Body of pancreas (tissue), 4 donors: Measurements from ENCODE around the gene FAM13A. TPM values are rescaled to one million over a fixed set of nuclear protein-coding genes. Genes with fewer than 3 reads are reported as not detected.

ENCODE experiments used
- ATAC-seq: fragments of 150-250 bp; one replicate; pipeline ENCODE4 v1.9.1; 2016
- DNase-seq, 4 donors: peaks; one replicate each; pipeline ENCODE4 v3.0.0-alpha.2; 2019
- H3K27ac ChIP-seq, 4 donors: fragments of 200-600 bp; sonication (generic); 1 replicate in 3 of 4; 2 replicates in 1 of 4; pipeline versions ENCODE4 v1.5.1 to v1.6.1; 2016 to 2019; ENCODE audit warnings: mild to moderate bottlenecking in 1 of 4, mixed read lengths in 1 of 4, moderate library complexity in 1 of 4
- H3K27me3 ChIP-seq, 2 donors: fragments of 200-600 bp; sonication (generic); one replicate each; pipeline ENCODE4 v1.6.0; 2016; ENCODE audit warnings: mild to moderate bottlenecking in 1 of 2
- H3K36me3 ChIP-seq, 2 donors: fragments of 200-600 bp; sonication (generic); replicated peaks in 1 of 2; 2 replicates each; pipeline ENCODE4 v1.5.1; 2016; ENCODE audit warnings: low read depth in 2 of 2; ENCODE audit not compliant: insufficient read depth in 1 of 2
- H3K4me1 ChIP-seq: fragments of 200-600 bp; sonication (generic); one replicate; pipeline ENCODE4 v1.6.0; 2016
- H3K4me3 ChIP-seq, 2 donors: fragments of 200-600 bp; sonication (generic); 1 replicate in 1 of 2; 2 replicates in 1 of 2; pipeline ENCODE4 v1.5.1; 2016 to 2019
- H3K9me3 ChIP-seq, 3 donors: fragments of 200-600 bp; sonication (generic); 1 replicate in 2 of 3; 2 replicates in 1 of 3; pipeline ENCODE4 v1.5.1; 2016
- POLR2A ChIP-seq, 3 donors: fragments of 450-650 bp; IDR thresholded peaks; one replicate each; pipeline ENCODE4 v1.6.1; 2016; ENCODE audit warnings: antibody characterized with exemption in 3 of 3, mild to moderate bottlenecking in 2 of 3
- WGBS, 2 donors: methylation state at CpG; one replicate each; pipeline ENCODE4 v1.1.5; 2017; 5-methylcytosine and 5-hydroxymethylcytosine counted together
- intact Hi-C: fragments of 100-400 bp; cut with DNase I; formaldehyde crosslinking; loops from one replicate; pipeline ENCODE4 v1.15.1; 2023
- total RNA-seq, 2 donors: library from RNA; depleted of rRNA; stranded (reverse); fragments of >200 nt; gene quantifications; one replicate each; pipeline ENCODE4 v1.1.0, GENCODE V29; 2016
- TF ChIP-seq, protein P1 (sequence below), 7 experiments: fragments of 450-650 bp in 4 of 7; fragments of 200-600 bp in 3 of 7; sonication (generic) in 3 of 7; IDR thresholded peaks; one replicate each; pipeline ENCODE4 v1.5.1; 2016 to 2019; ENCODE audit warnings: antibody characterized with exemption in 7 of 7

The FAM13A gene
- total RNA-seq, 2 donors from 2014 or later, result 59.1 to 64.3 TPM

DNA sequence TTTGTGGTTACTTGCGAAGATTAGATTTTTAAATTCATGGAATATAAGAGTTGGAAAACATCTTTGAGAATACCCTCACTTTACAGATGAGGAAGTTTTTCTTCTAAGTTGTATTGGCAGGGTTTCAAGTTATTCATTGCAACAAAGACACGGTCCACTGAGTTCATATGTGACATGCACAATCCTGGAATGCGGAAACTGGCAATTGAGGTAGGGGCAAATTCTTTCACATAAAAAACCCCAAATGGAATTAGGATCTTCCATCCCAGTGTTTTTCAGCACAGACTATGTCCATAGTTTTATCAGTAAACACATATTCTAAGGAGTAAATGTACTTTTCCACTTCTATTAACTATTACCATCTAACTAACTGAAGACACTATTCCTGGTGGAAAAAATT lies 277.6 kb downstream of the FAM13A start:
- H3K27ac ChIP-seq, result no peak overlapping the region
- TF ChIP-seq POLR2A (IDR thresholded peaks at IDR 0.05), result no peak
- TF ChIP-seq, protein P1, sequence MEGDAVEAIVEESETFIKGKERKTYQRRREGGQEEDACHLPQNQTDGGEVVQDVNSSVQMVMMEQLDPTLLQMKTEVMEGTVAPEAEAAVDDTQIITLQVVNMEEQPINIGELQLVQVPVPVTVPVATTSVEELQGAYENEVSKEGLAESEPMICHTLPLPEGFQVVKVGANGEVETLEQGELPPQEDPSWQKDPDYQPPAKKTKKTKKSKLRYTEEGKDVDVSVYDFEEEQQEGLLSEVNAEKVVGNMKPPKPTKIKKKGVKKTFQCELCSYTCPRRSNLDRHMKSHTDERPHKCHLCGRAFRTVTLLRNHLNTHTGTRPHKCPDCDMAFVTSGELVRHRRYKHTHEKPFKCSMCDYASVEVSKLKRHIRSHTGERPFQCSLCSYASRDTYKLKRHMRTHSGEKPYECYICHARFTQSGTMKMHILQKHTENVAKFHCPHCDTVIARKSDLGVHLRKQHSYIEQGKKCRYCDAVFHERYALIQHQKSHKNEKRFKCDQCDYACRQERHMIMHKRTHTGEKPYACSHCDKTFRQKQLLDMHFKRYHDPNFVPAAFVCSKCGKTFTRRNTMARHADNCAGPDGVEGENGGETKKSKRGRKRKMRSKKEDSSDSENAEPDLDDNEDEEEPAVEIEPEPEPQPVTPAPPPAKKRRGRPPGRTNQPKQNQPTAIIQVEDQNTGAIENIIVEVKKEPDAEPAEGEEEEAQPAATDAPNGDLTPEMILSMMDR (IDR thresholded peaks at IDR 0.05), result no peak
- DNase-seq (no peak), ATAC-seq (no peak)
- no peaks in the 10 kb centered on the region for H3K27me3 ChIP-seq
- H3K4me3 ChIP-seq, result no peak overlapping the region
- 83 to 90% methylated on average over 3 of the region's 3 CpGs for WGBS, 2 donors
- intact Hi-C loops, result no loop called here
- H3K4me1 ChIP-seq, result no peaks in the 10 kb centered on the region
- peaks cover 2 to 4% of the 10 kb centered on the region in 2 donors for H3K36me3 ChIP-seq
- H3K9me3 ChIP-seq, result no peaks in the 10 kb centered on the region

DNA sequence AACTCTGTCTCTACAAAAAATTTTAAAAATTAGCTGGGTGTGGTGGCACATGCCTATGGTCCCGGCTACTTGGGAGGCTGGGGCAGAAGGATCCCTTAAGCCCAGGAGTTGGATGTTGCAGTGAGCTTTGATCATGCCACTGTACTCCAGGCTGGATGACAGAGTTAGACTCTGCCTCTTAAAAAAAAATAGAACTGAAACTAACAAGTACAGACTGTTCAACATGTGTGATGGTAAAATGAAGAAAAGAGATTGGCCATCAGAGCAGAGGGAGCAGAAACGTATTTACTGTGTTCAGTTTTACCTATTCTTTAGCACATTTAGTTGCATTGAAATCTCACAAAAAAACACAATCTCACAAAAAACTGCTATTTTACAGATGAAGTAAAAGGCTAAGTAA lies 281.5 kb downstream of the FAM13A start:
- no peak overlapping the region for H3K27ac ChIP-seq
- H3K36me3 ChIP-seq, result no peaks in the 10 kb centered on the region
- 91 to 93% methylated on average over 2 of the region's 2 CpGs for WGBS, 2 donors
- no peak for DNase-seq
- H3K27me3 ChIP-seq, result no peaks in the 10 kb centered on the region
- TF ChIP-seq, protein P1 (IDR thresholded peaks at IDR 0.05), result no peak
- TF ChIP-seq POLR2A (IDR thresholded peaks at IDR 0.05), result no peak
- H3K4me1 ChIP-seq, result peaks cover 8% of the 10 kb centered on the region
- H3K4me3 ChIP-seq, result no peak overlapping the region
- H3K9me3 ChIP-seq, result no peaks in the 10 kb centered on the region
- ATAC-seq, result no peak
- intact Hi-C loops, result no loop called here

DNA sequence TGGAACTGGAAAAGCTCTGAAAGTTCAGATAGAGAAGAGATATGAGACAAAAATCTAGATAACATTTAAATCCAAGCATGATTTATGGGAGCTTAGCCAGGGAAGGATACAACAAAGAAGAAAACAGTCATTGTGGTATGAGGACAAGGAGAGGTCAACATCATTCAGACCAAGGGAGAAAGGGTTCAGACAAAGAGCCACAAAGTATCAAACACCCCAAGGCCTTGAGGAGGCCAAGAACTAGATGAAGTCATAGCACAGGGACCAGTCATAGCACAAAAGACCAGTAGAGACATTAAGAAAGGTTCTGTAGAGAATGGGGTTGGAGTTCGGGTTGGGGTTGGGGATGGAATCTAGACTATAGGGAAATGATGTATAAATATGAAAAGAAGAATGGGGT lies 282.0 kb downstream of the FAM13A start:
- intact Hi-C loops, result no loop called here
- H3K4me1 ChIP-seq, result peaks cover 8% of the 10 kb centered on the region
- ATAC-seq (no peak), DNase-seq (no peak)
- no peak overlapping the region for H3K27ac ChIP-seq
- WGBS, 2 donors, result 80 to 97% methylated on average over 1 of the region's 1 CpG
- H3K36me3 ChIP-seq, result no peaks in the 10 kb centered on the region
- H3K27me3 ChIP-seq, result no peaks in the 10 kb centered on the region
- TF ChIP-seq, protein P1 (IDR thresholded peaks at IDR 0.05), result no peak
- TF ChIP-seq POLR2A (IDR thresholded peaks at IDR 0.05), result no peak
- no peaks in the 10 kb centered on the region for H3K9me3 ChIP-seq
- H3K4me3 ChIP-seq, result no peak overlapping the region

DNA sequence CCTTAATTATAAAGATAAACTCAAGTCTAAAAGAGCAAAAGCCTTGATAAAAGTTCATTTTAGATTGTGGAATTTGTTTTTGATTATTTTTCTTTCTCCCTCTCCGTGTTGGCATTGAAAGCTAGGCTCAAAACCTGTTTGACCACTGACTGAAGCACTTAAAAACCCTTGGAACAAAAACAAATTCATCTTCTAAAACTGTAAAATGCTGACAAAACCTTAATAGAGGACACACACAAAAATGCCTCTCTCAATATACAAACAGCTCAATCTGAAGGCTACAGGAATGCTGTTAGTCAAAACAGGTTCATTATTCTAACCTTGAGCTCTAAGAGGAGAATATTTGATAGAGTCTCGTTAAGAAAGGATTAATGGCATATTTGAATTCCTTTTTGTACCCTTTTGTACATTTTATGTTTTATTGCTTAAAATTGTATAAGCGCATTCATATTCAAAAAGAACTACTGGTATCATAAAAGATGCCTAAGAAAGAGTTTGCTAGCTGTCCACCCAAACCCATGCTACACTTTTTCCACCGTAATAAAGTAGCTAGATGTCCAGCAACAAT lies 285.0 kb downstream of the FAM13A start:
- H3K4me1 ChIP-seq, result peaks cover 8% of the 10 kb centered on the region
- ATAC-seq, result peak; percentile 68
- H3K27me3 ChIP-seq, result no peaks in the 10 kb centered on the region
- H3K9me3 ChIP-seq, result no peaks in the 10 kb centered on the region
- H3K27ac ChIP-seq, result peak overlapping the region in 3 of 4 donors; percentile 6 to 48 (median 22)
- no peak overlapping the region for H3K4me3 ChIP-seq
- TF ChIP-seq, protein P1 (IDR thresholded peaks at IDR 0.05), result no peak
- no peak for TF ChIP-seq POLR2A (IDR thresholded peaks at IDR 0.05)
- intact Hi-C loops, result no loop called here
- 43 to 45% methylated on average over 4 of the region's 4 CpGs for WGBS, 2 donors
- H3K36me3 ChIP-seq, result no peaks in the 10 kb centered on the region
- no peak for DNase-seq

DNA sequence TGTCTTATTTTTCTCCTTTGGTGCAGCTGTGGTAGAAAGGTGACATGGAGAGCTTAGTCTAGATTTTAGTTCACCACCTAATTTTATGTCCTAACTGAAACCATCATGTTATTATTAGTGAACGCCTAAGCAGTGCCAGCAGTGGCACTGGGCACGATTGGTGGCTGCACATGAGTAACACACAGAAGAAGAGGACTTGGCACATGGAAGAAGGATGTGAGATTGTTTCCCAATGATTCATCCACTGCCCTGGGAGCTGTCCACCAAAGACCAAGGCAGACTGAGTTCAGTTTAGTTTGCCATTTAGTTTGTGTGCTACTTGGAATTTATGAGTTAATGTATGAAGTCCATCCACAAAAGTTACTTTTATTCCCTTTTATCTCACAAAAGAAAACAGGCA lies 291.3 kb downstream of the FAM13A start:
- Histone ChIP-seq H3K36me3 (peaks cover 0 to 3% of the 10 kb centered on the region in 2 donors), H3K9me3 (no peaks in the 10 kb centered on the region), H3K4me1 (peaks cover 11% of the 10 kb centered on the region), H3K4me3 (no peak overlapping the region), H3K27me3 (no peaks in the 10 kb centered on the region), H3K27ac (no peak overlapping the region)
- intact Hi-C loops, result no loop called here
- no peak for ATAC-seq
- no peak for TF ChIP-seq POLR2A (IDR thresholded peaks at IDR 0.05)
- TF ChIP-seq, protein P1 (IDR thresholded peaks at IDR 0.05), result no peak
- DNase-seq, result peak in 2 of 4 donors; percentile 12 to 22
- WGBS, 2 donors, result 39 to 56% methylated on average over 2 of the region's 2 CpGs
